HG03196 (cell line): ENCODE measurements around the gene ITPR2.
"Not testable (repeated sequence)": the region's sequence is repeated elsewhere in the genome, so short reads cannot be mapped to it uniquely, and the experiment has no call there.

Experiments used
- ATAC-seq: cut with Tn5 transposase; IDR thresholded peaks from one replicate; pipeline ENCODE4 v1.9.1; 2021; ENCODE audit not compliant: unreplicated experiment

The ITPR2 gene

DNA sequence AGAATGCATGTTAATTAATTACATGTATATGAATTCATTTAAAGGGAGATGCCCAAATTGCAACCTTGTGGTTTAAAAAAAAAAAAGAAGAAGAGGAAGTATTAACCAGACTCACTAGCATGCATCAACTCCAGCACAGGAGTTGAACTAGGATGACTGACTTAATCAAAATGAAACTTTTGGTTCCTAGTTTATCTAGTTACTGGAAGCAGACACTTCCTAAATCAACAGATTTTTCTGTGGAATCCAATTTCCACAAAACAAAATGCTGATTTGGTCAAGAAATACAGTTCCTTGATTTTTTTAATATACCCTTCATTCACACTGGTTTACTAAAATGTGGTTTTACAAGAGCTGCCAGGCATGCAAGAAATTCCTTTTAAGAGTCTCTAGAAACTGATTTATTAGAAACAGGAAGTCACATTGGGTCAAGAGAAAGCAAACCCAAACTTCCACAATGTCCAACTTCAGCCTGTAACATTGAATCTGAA is 41.6 kb downstream of the ITPR2 start:
- ATAC-seq, result no peak

DNA sequence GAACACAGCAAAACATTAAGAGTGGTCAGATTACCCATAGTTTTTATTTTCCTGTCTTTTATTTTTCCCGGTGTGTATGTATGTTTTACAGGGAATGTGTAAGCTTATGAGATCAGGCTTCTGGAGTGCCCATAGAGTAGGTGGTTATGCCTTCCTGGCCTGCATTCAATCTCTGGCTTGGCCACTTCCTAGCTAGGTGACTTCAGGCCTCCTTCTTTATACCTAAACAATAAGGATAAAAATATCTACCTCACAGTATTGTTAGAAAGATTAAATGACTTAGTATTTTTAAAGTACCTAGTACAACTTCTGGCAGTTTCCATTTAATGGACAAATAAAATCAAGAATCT is 42.4 kb downstream of the ITPR2 start:
- ATAC-seq, result no peak

DNA sequence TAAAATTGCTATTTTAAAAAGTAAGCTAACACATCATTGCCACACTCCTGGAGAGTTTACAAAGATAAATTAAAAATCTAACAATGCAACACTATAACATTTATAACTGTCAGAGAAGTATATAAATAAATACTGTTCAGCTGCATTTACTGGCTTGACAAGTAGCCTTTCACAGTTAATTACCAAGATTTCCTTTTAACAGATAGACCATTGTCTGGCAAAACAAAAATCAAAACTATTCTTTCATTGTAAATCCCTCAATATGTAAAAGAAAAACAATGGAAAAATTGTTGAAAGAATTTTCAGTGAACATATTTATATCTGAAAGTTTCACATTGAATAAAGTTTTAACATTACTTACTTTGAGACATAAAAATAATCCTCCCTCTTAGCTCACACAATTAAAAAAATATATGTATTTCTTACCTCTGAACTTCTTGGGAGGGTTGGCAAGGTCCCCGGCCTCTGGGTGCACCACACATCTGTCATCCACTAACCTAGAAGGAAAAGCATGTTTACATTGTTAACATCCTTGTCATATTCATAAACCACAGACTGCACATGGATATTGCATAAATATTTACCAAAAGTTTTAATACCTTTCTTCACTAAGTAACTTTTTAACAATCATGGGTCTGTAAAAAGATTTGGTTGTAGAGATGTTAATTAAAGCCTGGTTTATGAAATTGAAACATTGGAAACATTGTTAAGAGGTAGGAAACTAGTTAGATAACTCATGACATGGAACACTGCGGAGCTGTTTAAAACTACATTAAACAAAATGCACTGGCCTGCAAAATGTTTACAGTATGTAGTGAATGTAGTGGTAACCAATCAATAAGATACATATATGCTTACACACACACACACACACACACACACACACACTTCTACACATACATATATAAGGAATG is 43.0 kb downstream of the ITPR2 start:
- ATAC-seq, result no peak

DNA sequence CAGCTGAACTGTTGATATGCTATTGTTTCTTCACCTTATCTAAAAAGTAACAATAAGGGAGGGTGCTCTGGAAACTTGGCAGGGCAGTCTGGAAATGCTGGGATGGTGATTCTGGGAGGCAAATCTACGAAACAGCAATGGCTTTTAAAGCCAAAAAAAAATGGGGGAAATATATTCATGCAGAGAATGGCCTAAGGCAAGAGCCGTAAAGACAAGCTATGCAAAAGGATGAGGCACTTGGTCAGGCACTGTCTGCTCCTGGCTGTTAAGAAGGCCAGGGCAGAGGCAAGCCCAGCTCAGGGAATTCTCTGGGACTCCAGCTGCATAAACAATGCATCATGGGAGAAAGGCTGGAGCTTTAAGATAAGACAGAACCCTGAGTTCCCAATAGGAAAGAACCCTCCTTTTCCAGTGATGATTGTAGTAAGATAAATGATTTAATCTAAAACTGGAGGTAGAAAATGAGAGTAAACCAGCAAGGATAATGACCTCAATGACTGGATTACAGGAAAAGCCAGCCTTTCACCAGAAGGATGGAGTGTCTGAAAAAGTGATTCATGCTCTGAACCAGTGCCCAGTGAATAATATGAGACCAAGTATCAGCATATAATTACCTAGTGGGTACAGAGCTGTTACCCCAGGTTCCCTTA is 46.0 kb downstream of the ITPR2 start:
- ATAC-seq, result no peak

DNA sequence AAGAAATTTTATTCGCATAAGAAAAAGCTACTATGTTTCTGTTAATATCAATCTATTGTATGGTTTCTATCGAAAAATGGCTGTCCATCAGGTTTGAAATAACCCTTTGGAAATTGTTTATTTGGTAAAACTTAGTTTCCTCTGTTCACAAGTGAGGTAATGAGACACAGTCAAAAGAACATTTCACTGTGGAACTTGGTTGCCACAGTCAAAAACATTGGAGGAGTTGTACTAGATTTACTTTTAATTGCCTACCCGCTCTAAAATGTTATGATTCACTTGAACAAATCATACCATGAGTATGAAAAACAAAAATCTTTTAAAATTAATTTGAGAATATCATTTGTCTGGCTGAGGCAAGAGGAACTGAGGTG is 46.5 kb downstream of the ITPR2 start:
- no peak for ATAC-seq

DNA sequence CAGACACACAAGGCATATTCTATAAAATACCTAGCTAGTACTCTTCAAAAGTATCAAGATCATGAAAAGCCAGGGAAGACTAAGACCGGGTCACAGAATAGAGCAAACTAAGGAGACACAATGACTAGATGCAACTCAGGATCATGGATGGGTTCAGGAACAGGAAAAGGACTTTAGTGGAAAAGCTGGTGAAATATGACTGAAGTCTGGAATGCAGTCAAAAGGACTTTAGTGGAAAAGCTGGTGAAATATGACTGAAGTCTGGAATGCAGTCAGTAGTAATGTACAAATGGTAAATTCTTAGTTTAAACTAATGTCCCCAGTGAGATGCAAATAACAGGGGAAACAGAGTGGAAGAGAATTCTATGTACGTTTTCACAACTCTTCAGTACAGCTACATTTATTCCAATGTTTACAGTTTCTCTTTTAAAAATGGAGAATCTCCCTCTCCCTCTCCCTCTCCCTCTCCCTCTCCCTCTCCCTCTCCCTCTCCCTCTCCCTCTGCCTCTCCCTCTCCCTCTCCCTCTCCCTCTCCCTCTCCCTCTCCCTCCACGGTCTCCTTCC is 49.1 kb downstream of the ITPR2 start:
- not testable (repeated sequence) for ATAC-seq

DNA sequence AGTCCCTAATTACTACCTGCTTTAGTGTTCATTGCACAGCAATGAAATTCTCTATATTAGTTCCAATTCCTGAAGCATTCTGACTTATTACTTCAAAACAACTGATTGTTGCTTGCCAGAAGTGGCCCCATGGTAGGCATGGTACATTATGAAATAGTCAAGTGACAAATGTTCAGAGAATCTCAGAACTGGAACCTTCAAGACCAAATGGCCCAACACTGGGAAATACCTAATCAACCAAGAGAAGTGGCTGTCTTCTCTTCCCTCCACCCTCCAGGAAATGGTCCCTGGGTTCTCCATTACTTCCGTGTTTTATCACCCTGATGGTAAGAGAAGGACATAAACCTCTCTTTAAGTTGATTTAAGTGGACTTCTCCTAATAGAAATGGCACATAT is 49.9 kb downstream of the ITPR2 start:
- no peak for ATAC-seq

DNA sequence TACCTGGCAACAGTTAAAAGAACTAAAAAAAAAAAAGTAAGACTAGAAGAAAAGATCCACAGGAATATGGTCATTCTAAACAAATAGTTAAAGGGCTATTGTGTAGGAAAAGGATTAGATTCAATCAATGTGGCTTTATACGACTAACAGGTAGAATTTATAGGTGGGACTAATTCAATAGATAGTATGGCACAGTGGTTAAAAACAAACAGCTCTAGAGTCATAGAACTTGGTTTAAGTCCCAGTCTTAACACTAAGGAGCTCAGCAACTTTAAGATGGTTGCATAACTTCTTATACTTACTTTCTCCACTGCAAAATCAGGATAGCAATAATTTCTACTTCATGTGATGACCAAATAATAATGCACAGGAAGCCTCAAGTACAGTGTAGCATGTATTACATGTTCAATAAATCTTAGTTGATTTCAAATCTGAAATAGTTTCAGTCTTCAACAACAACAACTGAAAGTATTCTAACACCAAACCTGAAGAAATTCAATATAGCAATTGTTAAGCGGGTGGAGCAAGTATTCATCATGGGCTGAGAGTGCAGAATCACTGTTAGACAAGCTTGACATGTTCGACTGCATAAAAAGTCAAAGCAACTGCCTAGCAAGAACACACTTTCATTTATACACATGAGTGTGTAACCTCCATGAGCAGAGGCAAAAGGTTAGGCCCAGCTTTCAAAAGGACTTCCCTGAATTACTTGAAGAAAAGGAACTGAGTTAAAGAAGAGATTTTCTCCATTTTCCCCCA is 50.4 kb downstream of the ITPR2 start:
- ATAC-seq, result no peak

DNA sequence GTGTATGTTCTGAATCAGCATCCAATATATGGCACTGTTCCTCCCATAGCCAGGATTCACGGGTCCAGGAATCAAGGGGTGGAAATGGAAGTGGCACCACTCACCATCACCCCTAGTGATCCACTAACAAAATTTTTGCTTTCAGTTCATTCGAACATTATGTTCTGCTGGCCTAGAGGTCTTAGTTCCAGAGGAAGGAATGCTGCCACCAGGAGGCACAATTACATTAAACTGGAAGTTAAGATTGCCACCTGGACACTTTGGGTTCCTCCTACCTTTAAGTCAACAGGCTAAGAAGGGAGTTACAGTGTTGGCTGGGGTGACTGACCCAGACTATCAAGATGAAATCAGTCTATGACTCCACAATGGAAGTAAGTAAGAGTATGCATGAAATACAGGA is 52.3 kb downstream of the ITPR2 start:
- ATAC-seq, result not testable (repeated sequence)

DNA sequence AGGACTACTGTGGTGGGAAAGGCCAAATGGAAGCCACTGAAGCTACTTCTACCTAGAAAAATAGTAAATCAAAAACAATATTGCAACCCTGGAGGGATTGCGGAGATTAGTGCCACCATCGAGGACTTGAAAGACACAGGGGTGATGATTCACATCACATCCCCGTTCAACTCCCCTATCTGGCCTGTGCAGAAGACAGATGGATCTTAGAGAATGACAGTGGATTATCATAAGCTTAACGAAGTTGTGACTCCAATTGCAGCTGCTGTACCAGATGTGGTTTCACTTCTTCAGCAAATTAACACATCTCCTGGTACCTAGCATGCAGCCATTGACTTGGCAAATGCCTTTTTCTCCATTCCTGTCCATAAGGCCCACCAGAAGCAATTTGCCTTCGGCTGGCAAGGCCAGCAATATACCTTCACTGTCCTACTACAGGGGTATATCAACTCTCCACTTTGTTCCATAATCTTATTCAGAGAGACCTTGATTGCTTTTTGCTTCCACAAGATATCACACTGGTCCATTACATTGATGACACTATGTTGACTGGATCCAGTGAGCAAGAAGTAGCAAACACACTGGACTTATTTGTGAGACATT is 54.7 kb downstream of the ITPR2 start:
- ATAC-seq, result not testable (repeated sequence)

DNA sequence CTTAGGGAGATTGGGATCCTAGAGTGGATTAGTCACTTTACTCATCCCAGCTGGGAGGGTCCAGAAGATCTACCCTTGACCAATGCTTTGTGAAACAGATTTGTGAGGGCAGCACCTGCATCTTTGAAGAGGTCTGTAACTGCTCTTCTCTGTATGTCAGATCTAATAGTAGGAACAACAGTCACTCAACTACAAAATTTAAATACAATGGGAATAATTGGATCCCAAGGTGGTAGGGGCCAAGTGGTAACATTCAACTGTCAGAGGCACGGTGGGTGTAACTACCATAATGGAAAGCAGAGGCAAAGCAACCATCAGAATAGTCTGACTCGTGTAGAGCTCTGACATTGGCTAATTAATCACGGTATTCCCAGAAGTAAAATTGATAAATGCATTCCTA is 55.8 kb downstream of the ITPR2 start:
- no peak for ATAC-seq

DNA sequence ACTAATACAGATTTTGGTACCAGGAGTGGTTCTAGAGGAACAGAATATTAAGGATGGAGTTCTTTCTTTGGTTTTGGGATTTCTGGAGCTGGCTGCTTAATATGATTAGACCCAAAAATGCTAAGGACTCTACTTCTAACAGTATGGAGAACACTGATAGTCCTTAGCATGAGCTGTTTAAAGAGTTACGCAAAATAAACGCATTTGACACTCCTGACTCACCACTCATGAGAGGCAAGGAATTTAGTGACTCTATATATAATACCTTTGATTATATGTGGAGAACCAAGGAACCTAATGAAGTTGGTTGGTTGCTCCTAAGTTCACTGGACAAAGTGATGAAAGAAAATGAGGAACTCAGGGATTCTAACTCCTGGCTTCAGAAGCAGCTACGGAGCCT is 57.0 kb downstream of the ITPR2 start:
- ATAC-seq, result not testable (repeated sequence)

DNA sequence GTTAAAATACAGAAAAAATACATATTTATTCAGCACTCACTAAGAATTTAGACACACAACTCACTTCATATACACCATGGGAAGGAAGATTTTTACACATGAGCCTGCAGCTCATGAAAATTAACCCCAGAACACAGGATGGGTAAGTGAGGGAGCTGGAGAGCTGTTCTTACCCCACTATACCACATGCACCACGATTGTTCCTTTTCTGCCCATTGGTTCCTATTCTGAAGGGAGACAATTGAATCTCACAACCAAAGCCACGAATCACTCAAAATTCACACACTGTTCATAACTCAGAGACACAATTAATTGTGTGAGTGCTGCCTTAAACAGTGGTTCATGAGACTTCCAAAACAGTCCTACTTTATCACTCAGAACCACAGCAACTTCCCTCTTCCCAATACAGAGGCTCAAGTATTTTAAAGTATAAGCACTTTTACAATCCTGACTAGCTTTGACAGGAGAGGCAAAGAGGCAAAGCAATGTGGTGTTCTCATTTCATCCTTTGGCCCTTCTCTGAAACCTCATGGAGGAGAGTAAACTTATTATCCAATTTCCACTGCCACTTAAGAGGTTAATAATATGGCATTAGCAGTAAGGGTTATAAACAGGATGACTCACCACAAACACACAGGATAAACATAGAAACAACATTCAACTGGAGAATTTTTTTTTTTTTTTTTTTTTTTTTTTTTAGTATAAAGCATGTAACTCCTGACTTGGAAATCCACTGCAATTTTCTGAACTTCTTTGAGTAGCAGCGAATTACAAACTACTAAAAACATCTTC is 59.5 kb downstream of the ITPR2 start:
- ATAC-seq, result no peak

DNA sequence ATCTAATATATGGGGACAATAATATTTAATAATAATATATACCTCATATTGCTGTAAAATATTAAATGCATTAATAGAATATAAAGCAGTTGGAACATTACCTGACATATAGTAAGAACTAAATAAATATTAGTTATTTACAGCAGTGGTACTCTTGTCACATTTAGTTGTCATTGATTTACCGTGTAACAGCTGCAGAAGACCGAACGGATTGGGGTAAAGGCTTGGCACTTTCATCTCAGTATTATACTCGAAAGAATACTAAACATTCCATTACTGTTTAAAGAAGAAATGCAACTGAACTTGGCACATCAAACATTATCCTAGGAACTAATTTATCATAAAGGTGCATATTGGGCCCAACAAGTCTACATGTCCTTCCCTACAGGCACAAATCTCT is 61.1 kb downstream of the ITPR2 start:
- no peak for ATAC-seq

DNA sequence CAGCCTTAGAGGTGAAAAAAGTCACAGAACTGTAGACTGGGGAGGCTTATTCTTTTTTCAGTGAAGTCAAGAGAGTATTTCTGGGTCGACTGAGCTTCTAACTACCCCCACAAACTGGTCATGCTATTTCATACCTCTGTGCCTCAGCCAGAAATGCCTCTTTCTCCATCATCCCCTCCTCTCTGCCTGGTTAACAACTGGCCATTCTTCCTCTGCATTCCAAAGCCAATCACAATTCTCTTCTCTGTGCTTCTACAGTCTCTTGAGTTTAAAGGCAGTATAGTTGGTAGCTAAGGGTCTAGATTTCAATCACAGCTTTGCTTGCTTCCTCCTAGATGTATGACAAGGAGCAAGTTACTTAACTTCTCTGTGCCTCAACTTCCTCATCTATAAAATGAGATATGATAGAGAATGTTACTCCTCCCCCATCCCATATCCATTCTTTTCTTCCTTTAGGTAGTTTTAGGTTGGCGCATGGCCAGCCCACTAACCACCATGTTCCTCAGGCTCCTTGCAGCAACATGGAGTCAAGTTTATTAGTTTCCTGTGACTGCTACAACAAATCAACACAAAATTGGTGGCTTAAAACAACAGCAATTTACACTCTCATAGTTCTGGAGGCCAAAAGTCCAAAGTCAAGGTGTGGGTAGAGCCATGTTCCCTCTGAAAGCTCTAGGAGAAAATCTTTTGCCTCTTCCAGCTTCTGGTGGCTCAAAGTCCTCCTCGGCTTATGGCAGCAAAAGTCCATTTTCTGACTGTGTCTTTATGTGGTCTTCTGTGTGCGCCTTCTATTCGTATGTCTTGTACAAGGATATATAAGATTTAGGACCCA is 62.5 kb downstream of the ITPR2 start:
- ATAC-seq, result no peak

DNA sequence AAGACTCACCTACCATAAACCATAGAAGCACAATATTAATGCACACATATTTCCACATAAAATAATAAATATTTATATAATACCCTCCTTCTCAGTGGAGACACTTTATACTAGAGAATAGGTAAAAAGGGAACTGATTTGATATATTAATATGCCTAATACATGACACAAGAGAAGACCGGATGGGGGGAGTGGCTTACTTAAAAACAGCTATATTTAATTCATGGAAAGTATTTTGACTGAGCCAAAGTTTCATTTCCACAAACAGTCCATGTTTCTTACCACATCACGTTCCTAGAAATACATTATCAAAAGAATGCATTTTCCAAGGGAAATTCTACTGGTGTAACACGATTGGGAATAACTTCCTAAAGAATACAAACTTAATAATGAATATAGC is 63.4 kb downstream of the ITPR2 start:
- ATAC-seq, result no peak

DNA sequence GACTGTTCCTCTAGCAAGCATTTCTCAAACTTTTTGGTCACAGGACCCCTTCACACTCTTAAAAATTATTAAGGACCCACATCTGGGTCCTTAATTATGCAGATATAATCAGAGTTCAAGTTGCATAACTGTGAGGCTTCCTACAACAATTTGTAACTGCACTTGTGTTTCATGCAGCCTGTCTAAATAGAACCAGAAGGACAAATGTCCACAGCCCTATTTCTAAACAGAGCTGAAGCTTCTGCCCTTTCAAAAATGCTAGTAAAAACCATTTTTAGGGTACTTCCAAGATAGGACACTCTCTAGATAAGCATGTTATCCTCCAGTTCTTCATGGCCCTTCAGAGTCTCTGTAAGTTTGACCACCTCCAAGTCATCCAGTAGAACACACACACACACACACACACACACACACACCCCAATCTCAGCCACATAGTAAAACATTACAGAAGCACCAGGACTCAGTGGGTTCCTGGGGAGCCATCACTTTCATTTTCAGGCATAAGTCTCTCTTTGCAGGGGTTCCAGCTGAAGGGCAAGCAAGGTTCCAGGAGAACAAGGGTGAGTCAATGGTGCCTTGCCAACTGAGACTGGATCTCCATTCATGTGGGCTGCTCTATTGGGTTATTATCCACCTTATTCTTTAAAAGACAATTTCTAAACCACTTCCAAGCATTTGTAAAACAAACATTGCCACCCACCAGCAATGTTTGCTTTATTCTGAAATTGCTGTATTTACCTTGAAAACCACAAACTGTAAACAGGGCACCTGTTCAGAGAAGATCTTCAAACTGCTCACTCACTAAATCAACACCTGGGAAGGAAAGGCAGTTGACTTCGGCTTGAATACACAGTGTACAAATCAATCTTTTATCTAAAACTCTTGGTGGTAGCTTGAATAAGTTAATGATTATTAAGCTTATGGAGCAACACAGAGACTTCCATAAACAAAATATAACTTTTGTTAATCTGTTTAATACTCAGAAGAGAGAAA is 64.1 kb downstream of the ITPR2 start:
- ATAC-seq, result peak; percentile 73

DNA sequence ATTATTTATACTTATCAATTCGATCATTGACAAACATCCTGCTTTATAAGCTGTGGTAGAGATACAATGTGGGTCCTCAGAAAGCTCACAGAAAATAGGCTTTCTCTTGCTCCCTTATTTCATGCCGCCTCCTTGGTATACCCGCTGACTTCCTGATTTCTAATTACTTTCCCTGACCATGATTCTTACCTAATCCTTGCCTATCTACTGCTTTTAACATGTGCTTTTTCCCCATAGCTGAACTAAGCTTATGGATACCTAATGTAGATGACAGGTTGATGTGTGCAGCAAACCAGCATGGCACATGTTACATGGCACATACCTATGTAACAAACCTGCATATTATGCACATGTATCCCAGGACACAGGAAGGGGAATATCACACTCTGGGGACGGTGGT is 65.1 kb downstream of the ITPR2 start:
- no peak for ATAC-seq
